Measurements from ENCODE around the gene CLEC2A.

The CLEC2A gene

DNA sequence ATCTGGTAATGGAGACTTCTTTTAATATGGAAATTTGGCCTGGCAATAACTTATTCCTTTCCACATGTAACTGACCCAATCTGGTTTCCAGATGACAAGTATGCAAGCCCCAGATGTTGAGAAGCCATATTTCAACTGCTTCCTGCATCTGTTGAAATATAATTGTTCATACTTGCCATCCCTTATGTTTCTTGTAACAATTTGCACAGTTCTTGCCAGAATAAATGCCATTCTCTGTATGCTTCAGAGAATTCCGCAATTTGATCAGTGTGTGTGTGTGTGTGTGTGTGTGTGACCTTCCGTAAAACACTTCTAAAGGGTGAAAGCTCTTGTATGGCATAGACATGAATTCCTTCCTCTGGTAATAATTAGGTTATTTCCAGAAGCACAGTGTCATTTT is 1.8 kb upstream of the CLEC2A start:
- DNase-seq = no peak

DNA sequence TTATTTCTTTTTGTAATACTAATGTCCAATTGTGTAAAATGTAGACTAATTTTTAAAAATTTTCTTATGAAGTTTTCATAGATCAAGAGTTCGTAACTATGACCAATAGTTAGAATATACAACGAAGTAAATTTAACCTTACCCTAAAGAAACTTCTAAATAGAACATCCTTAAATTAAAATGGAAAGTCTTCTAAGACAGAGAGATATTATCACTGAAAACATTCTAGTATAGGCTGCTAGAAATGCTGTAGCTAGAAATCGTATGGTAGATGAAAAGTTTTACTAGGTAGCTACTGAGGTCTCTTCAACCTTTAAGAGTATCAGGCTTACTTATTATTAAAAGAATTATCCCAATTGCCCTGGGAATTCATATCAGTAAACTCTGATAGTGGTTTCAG is 925 bp downstream of the CLEC2A start:
- no peak for DNase-seq

DNA sequence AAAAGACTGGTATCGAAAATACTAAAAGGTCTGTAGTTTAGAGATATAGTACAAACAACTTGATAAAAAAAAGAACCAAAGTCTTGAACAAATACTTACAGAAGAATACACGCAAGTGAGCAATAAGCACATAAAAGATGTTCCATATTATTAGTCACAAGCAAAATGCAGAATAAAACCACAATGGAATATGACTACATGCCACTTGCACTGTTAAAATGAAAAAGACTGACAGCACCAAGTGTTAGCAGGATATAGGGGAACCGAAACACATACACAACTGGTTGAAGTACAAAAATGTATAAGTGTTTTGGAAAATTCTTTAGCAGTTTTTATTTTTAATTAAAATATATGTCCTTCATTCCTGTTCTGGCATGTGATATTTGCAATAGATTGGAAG is 3.6 kb downstream of the CLEC2A start:
- DNase-seq = no peak

DNA sequence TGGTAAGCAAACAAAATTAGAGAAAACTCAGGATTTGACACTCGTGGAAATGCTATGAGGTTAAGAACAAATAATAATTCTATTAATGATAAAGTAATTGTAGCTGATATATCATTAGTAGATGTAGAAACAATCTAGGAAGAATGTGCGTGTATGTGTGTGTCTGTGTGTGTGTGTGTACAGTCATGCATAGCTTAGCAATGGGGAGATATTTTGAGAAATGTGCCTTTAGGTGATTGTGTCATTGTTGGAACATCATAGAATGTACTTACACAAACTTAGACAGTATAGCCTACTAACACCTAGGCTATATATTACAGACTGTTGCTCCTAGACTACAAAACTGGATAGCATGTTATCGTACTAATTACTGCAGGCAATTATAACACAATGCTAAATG is 5.3 kb downstream of the CLEC2A start:
- DNase-seq = no peak

DNA sequence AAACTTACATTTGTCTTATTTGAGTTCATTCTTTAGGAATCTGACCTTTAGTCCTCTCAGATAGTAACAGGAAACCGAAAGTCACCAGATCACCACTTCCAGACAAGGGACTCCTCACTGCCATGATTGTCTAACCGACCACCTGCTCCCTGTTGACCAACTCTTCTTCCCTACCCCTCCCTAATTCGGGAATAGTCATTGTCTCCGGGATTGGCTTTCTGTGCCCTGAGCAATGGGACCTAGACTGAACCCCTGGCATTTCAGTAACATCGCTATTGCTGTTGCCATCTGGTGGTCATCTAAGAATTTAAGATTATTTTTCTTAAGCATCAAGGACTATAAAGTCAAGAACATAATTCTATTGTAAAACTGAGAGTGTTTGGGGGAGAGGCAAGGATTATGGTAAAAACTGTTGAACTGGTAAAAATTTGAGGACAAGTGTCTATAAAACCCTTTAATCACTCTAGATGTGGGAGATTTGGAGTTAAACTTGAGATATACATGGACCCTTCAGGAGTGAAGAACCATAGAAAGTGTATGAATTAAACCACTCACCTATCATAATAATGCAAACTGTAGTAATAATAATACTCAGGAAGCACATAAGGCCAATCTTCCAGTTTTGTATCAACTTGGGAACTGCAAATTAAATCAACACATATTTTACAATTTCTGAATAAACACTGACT is 6.3 kb downstream of the CLEC2A start:
- peak; percentile 9 to 22 for DNase-seq

DNA sequence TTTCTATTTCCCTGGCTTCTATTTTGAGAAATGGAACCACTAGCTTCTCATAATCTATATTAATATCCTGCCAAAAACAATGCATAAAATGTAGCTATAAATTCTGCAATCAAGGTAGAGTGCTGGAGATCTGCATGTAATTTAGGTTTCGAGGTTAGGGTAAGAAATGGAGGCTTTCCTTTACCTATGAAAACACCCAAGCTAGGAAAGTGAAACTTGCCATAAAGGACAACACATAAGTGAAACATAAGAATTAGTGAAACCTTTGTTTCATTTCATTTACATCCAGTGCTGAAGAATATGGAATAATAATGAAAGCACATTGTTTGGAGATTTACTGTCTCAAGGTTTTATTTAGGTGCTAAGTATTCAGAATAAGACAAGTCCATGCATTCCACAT is 9.7 kb downstream of the CLEC2A start:
- DNase-seq = no peak

DNA sequence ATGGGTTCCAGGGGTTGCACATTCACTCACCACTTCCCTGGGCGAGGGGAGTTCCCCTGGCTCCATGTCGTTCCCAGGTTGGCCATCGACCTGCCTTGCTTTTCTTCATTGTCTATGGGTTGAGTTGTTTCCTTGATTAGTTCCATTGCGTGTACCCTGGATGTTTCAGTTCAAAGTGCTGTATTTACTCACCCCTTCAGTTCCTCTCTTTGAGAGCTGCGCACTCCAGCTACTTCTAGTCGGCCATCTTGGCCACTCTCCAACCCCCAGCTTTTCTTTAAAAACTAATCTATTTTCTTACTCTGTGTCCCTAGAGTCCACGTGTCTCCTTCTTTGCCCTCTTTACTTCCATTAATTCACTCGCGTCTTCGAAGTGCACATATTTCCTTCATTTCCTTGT is 11.7 kb downstream of the CLEC2A start:
- no peak for DNase-seq

DNA sequence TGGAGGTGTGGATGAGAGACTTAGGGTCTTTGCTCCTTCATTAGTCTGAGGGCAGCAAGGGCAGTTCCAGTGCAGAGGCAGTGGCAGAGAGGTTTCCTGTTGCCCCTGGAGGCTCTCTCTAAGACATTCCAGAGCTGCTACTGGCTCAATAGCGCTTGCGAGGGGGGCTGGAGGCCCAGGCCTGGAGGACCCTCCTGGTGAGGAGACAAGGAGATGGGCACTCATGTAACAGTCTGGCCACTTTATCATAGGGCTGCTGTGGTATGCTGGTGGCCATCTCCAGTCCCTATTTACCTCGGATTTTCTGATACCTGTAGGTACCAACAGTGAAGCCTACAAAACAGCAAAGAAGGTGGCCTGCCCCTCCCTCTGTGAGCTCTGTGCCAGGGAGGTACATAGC is 12.7 kb downstream of the CLEC2A start:
- DNase-seq = no peak

DNA sequence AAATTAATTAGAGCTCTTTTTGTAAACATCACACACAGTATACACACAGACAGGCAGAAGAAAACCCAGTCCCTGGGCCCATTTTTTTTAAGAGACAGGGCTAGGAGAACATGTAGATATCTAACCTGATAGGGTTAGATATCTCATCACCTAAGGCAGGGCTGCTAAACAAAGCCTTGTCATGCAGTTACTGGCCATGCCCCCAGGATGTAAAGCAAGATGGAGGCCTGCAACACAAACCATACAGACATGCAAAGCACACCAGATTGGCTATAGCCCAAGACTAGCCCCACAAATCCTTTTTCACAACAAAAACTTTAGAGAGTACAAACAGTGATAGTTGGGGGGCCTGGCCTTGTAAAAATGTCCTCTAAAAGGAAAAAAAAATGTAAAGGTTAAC is 20.5 kb downstream of the CLEC2A start:
- DNase-seq = no peak

DNA sequence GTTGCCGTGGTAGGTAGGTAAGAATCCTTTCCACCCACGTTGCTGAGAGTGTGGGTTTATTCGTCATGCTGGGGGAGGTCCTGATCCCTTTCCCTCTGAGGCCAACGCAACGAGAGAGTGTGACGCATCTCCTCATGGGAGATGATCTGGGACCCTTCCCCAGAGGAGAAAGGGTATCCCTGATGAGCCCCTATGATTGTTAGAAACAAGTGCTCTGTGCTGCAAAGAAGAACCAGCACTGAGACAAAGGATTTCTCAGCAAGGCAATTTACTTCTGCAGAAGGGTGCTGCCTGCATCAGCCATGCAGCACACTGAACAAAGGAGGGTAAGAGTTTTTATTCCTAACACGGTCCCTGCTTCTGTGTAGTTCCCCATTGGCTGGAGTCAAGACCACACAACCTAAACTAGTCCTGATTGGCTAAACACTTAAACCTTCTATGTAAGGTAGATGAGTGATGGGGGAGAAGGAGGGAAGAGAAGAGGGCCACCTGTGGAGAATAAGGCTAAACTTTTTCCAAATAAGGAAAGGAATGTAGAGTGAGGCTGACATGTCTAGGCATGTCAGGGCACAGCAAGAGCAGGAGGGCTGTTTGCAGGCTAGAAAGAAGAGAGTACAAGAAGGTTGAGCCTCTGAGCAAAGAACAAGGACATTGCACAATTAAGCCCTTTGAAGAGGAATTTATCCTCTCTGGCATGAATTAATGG is 21.3 kb downstream of the CLEC2A start:
- DNase-seq = no peak

DNA sequence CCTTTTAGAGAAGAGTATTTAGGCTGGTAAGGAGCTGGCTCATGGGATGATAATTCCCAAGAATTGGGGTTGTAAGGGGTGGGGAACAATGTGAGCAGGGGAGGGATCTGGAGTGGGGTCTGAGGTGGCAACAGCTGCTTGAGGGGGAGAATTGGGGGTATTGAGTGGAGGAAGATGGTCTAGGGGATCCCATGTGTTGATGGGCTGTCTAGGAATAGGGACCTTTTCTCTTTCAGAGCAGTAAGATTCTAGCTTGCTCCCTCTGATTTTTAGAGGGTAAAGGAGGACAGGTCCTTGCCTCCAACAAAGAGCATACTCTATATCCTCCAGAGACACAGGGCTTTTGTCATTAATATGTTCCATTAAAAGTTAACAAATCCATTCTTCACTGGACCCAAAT is 22.4 kb downstream of the CLEC2A start:
- no peak for DNase-seq

DNA sequence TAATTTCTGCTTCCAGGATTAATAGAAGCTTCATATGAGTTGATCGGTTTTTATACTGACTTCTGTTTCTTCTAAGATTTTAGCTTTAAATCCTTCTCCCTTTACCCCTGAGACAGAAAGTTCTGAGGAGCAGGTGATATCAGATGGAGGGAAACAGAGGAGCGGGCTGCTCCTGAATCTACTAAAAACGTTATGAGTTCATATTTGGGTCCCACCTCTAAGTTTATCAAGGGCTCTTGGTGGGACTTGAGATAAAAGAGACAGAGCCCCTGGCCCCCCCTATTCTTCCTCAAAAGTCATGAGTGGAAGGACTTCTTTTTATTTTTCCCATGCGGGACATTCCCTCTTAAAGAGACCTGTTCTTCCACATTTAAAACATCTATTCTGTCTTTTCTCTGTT is 23.8 kb downstream of the CLEC2A start:
- no peak for DNase-seq

DNA sequence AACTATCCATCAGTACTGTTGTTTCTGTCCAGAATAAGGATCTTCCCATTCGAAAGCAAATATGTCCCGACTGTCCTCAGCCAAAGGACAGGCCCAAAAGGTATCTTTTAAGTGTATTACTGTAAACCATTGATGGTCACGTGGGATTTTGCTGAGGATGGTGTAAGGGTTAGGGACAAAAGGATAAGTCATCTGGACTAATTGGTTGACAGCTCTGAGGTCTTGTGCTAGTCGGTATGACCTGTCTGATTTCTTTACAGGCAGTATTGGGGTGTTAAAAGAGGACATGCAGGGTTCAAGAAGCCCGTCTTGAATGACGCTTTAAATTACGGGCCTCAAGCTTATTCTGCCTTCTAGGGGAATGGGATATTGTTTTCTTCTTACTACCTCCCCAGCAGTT is 24.4 kb downstream of the CLEC2A start:
- no peak for DNase-seq

DNA sequence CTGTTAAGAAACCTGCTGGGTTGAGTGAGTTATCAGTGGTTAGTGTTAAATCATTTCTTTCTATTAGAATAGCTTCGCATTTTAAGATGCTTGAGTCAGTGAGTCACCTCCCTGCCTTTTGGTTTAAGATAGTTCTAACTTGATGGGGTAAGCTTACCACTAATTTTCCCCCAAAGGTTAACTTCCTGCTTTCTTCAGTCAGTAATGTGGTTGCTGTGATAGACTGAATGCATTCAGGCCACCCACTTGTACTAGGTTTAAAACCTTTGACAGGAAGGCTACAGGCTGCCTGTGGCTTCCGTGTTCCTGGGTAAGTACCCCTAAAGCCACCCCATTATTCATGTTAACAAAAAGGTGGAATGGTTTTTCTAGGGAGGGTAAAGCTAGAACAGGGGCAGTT is 25.3 kb downstream of the CLEC2A start:
- peak in 1 of 2 donors; percentile 88 for DNase-seq

DNA sequence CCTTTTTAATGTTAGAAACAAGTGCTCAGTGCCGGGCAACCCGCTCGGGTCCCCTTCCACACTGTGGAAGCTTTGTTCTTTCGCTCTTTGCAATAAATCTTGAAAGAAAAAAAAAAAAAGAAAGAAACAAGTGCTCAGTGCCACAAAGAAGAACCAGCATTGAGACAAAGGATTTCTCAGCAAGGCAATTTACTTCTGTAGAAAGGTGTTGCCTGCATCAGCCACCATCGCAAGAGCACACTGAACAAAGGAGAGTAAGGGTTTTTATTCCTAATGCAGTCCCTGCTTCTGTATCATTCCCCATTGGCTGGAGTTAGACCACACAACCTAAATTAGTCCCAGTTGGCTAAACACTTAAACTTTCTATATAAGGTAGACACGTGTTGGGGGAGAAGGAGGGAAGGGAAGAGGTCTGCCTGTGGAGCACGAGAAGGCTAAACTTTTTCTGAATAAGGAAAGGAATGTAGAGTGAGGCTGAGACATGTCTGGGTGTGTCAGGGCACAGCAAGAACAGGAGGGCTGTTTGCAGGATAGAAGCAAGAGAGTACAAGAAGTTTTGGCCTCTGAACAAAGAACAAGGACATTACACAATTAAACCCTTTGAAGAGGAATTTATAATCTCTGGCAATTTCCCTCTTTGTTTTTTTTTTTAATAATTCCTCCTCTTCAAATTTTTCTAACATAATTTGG is 29.5 kb downstream of the CLEC2A start:
- DNase-seq = no peak

DNA sequence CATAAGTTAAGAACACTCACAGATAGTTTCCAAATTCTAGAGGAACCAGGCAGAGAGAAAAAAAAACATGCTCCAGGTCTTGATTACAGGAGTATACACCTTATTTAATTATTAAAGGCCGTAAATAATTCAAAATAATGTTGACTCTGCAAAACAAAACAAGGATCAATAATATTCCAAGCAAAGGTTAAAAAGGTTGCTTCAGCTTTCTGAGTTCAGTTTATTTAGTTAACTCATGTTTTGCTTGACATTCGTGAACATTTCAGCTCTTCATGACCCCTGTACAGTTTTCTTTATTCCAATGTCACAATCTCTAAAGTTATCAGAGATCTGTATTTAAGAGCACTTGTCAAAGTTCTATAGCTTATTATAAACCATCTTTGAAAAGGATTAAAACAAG is 31.2 kb downstream of the CLEC2A start:
- DNase-seq = no peak

DNA sequence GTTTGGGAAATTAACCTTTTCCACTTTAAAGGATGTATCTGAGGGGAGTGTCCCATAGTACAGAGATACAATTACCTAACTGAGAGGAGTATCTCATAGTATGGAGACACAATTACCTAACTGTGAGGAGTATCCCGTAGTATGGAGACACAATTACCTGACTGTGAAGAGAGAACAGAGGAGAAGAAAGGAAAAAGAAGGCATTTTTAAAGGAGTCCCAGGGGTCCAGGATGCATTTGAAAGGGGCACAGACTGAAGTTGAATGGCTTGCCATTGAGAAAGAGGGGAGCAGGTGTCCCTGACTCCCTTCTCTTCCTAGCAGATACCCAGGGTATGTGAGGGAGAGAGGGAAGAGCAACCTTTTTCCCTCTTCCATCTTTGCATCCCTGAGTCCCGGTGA is 33.0 kb downstream of the CLEC2A start:
- no peak for DNase-seq

DNA sequence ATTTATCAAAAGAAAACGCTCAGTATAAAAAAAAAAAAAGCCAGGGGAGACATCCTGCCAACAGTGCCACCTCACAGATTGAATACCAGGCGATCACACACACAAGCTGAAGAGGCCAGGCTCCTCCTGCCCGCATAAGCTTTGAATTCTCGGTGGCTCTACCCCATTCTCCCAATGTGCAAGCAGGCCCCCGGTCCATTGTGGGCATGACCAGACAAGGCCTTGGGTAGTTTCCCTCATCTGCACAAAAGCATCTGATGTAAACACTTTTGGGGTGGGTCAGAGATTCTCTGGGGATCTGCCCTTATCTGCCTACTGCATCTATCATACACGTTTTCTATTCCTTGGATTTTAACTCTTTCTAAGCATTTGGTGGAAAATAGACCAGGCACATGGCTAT is 34.6 kb downstream of the CLEC2A start:
- no peak for DNase-seq

DNA sequence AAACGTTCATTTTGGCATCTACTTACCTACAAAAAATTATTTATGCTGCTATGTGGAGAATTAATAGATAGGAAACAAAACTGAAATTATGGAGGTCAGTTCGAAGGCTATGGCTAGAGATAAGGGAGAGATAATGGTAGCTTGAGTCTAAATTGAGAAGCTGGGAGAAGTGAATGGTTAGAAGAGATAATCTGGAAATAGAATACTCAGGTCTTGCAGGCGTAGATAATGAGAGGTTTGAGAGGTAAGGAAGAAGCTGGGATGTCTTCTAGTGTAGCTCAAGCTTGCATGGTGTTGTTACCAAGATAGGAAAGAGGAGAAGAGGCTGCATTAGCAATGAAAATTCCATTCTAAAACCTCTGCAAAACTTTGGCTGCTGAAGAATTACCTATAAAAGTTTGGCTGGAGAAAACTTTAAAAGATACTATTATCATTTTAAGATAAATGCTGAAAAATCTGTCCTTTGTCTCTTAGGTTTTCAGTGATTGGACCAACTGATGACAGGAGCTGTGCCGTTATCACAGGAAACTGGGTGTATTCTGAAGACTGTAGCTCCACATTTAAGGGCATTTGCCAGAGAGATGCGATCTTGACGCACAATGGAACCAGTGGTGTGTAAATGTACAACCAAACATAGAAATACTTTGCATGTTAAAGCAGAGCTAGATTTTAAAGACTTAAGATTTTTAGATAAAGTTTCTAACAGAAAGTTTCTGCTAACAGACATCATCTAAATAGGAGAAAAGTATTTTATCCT is 36.8 kb downstream of the CLEC2A start:
- no peak for DNase-seq

DNA sequence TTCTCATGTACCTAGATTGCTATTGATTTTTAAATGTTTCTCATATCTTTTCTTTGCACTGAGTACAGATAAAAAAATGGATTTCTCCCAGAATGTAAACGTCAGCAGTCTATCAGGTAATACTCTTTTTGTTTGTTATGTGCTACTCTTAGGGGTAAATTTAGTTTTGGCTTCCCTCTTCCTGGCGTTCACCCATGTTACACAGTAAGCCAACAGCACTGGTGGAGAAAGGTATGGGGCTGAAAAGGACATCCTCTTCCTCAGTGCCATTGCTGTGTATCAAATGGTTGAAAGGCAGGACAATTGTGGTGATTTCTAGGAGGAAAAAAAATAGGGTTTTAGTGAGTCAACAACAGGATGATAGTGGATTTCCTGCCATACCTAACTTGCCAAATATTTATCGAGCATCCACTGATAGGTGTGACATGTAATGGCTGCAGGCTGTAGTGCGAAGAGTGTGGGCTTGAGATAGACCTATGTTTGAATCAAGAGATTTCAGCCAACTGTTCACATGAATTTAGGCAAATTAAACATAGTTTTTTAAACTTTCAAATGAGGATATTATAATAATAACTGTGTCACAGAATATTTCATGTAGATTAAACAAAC is 43.4 kb downstream of the CLEC2A start:
- DNase-seq = no peak

DNA sequence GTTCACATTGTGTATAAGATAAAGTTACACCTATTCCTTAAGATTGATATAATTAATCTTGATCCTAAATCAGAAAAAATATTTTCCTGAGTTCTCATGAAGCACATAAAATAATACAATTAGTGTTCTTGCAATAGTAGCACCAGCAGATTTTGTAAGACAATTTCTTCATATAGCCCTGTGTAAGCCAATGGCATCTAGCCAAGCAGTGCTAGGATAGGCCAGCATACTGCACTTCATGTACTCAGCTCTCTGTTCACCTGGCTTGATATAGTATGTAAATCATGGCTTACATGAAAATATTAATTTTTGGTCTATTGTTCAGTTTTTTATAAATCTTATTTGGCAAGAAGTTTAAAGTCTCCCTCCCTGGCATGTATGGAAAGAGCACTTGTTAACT is 49.0 kb downstream of the CLEC2A start:
- no peak for DNase-seq

DNA sequence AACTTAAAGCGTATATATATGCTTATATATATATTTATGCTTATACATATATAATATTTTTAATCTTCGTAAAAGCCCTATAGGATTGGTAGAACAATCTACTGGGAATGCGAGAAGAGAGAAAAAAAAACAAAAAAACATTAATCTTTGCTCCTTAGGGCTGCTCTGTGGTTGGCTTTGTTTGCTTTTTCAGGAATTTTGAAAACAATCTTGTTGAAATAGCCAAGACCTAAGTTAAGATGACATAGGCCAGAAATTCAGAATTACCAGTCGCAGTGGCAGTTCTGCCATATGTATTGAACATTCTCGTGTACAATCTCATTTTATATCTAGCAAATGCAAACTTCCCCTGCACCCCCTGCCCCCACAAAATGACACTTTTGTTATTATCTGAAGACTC is 50.2 kb downstream of the CLEC2A start:
- no peak for DNase-seq

DNA sequence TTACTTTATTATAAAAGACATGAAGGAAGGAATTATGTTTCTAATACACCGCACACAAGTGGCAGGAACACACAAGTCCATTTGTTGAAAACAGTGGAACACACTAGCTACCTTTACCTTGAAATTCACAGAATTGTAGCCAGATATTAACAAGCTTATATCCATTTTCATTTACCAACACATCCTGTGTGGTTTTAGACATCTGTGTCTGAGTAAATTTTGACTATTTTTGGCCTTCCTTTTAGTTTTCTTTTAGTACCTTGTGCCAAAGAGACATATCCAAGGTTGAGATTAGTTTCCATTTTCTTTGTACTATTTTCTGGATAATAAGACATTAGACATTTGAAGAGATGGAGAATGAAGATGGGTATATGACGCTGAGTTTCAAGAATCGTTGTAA is 50.9 kb downstream of the CLEC2A start, which contains the start of gene KLRF2:
TSS of gene KLRF2 (plus strand) at position 244 of the 400 bp plus-strand sequence. CDS start at position 351, 107 bp downstream.
- DNase-seq = peak in 1 of 2 donors; percentile 44

Data from bone marrow (tissue), 2 donors.